Endothelial cell of umbilical vein (primary cell): ENCODE measurements around the gene PIK3C3.

Source experiments
- POLR2A ChIP-seq: IDR thresholded peaks from 2 replicates; pipeline ENCODE4 v1.6.1; 2012; ENCODE audit warnings: low read depth, mild to moderate bottlenecking, control low read depth, low read length
- TF ChIP-seq, protein P1 (sequence below), 2 donors: IDR thresholded peaks; 1 replicate in 1 of 2; 2 replicates in 1 of 2; pipeline ENCODE4 v1.5.1; 2011; ENCODE audit warnings: low read length in 2 of 2, mild to moderate bottlenecking in 2 of 2, moderate library complexity in 2 of 2, control low read depth in 1 of 2, inconsistent platforms in 1 of 2, low read depth in 1 of 2; ENCODE audit not compliant: insufficient read depth in 1 of 2; ENCODE audit errors: extremely low read depth in 1 of 2
- TF ChIP-seq, protein P2 (sequence below): IDR thresholded peaks from 2 replicates; pipeline ENCODE4 v1.6.1; 2011; ENCODE audit not compliant: insufficient read depth, insufficient read length

DNA sequence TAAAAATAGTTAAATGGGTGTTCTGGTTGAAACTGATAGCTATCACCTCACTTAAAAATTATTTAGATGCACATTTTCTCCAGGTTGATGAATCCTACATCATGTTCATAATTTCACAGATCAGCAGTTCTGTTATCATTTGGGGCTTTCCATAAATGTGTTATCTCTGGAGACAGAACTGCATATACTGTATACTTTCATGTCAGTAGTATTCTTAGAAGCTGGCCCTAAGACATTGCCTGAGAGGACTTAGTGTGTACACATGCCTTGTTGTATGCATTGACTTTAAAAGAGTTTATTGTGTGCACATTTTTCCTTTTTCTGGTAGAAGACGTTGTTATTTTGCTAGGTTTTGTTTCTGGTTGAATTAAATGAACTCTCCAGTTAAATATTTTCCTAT, 41.0 kb downstream of the PIK3C3 start:
- TF ChIP-seq, protein P1, sequence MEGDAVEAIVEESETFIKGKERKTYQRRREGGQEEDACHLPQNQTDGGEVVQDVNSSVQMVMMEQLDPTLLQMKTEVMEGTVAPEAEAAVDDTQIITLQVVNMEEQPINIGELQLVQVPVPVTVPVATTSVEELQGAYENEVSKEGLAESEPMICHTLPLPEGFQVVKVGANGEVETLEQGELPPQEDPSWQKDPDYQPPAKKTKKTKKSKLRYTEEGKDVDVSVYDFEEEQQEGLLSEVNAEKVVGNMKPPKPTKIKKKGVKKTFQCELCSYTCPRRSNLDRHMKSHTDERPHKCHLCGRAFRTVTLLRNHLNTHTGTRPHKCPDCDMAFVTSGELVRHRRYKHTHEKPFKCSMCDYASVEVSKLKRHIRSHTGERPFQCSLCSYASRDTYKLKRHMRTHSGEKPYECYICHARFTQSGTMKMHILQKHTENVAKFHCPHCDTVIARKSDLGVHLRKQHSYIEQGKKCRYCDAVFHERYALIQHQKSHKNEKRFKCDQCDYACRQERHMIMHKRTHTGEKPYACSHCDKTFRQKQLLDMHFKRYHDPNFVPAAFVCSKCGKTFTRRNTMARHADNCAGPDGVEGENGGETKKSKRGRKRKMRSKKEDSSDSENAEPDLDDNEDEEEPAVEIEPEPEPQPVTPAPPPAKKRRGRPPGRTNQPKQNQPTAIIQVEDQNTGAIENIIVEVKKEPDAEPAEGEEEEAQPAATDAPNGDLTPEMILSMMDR (IDR thresholded peaks at IDR 0.05; ENCODE audit: extremely low read depth in 1 of 2, insufficient read depth in 1 of 2, low read depth in 1 of 2, low read length in 2 of 2), result no peak
- TF ChIP-seq, protein P2, sequence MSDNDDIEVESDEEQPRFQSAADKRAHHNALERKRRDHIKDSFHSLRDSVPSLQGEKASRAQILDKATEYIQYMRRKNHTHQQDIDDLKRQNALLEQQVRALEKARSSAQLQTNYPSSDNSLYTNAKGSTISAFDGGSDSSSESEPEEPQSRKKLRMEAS, result no peak
- TF ChIP-seq POLR2A, result no peak
